Thyroid gland (tissue), 4 donors: ENCODE measurements around the gene SLC22A1.

ENCODE experiments used
- CTCF ChIP-seq, 6 experiments: fragments of 200-600 bp in 3 of 6; fragments of 450-650 bp in 3 of 6; sonication (generic) in 3 of 6; IDR thresholded peaks; one replicate each; pipeline ENCODE4 v1.5.1; 2016 to 2019; ENCODE audit warnings: antibody characterized with exemption in 6 of 6, mild to moderate bottlenecking in 2 of 6, inconsistent platforms in 1 of 6, moderate library complexity in 1 of 6
- POLR2A ChIP-seq, 2 donors: fragments of 450-650 bp; IDR thresholded peaks; one replicate each; pipeline ENCODE4 v1.6.1; 2017; ENCODE audit warnings: antibody characterized with exemption in 2 of 2, mild to moderate bottlenecking in 2 of 2, moderate library complexity in 1 of 2

- TF ChIP-seq POLR2A (IDR thresholded peaks at IDR 0.05) (no peak), CTCF (IDR thresholded peaks at IDR 0.05) (peak in 5 of 6 experiments; percentile 47 to 76 (median 72))
Measured at GRCh38 chr6:160137989-160138835, 16.6 kb downstream of the SLC22A1 start.
